HepG2 (cell line): Measurements from ENCODE around the gene NUFIP1. TPM values are rescaled to one million over a fixed set of nuclear protein-coding genes. Genes with fewer than 3 reads are reported as not detected.

Source experiments
- ATAC-seq: fragments of 200-7000 bp; cut with Tn5 transposase; 3 replicates; pipeline ENCODE4 v1.9.1; 2020; ENCODE audit warnings: mild to moderate bottlenecking, moderate library complexity
- BruUV-seq: library from RNA; stranded (reverse); fragments of 400-500 nt; replicated peaks from 2 replicates; lab custom pipeline; 2021; lab: Mats Ljungman, UMichigan
- CTCF ChIA-PET: fragments of 300-600 bp; formaldehyde crosslinking; extraction: SDS; loops from one replicate; lab custom pipeline; 2021; ENCODE audit warnings: low total read pairs, inconsistent platforms, low intra/inter-chr PET ratio; lab: Yijun Ruan, JAX
- POLR2A ChIA-PET: fragments of 350-600 bp; sonication (Branson Sonifier 250); formaldehyde crosslinking; loops from one replicate; lab custom pipeline; 2020; ENCODE audit warnings: antibody characterized with exemption, inconsistent platforms; lab: Yijun Ruan, JAX
- DNase-seq: peaks from one replicate; pipeline ENCODE4 v3.0.0-alpha.2; 2015; ENCODE audit warnings: low spot score
- FAIRE-seq: peaks from 3 replicates; lab custom pipeline; 2011; peaks lifted over from hg19 to GRCh38; lab: Jason Lieb, UNC
- H2AFZ ChIP-seq: one replicate; pipeline ENCODE4 v1.6.1; 2011; ENCODE audit warnings: low read length, inconsistent platforms
- H3K27ac ChIP-seq: fragments of 300-600 bp; 3 replicates; pipeline ENCODE4 v1.8.0; 2011; ENCODE audit warnings: mixed run types, mild to moderate bottlenecking, mixed read lengths, low read length, inconsistent platforms; ENCODE audit not compliant: insufficient read depth; ENCODE audit errors: extremely low read length
- H3K27me3 ChIP-seq, 2 experiments: fragments of 200-600 bp in 1 of 2; 2 replicates in 1 of 2; 3 replicates in 1 of 2; pipeline versions ENCODE4 v1.6.0 to v1.8.0; 2011; ENCODE audit warnings: low read length in 2 of 2, mild to moderate bottlenecking in 2 of 2, moderate library complexity in 2 of 2, inconsistent platforms in 1 of 2; ENCODE audit not compliant: insufficient read depth in 2 of 2, control insufficient read depth in 1 of 2
- H3K36me3 ChIP-seq, 2 experiments: fragments of 200-600 bp in 1 of 2; replicated peaks in 1 of 2; 2 replicates in 1 of 2; 3 replicates in 1 of 2; pipeline versions ENCODE4 v1.5.1 to v1.8.0; 2011; ENCODE audit warnings: low read length in 2 of 2, inconsistent platforms in 1 of 2; ENCODE audit not compliant: insufficient read depth in 2 of 2, control insufficient read depth in 1 of 2
- H3K4me1 ChIP-seq: 2 replicates; pipeline ENCODE4 v1.5.1; 2012; ENCODE audit warnings: low read length, inconsistent platforms; ENCODE audit not compliant: insufficient read depth
- H3K4me2 ChIP-seq: 2 replicates; pipeline ENCODE4 v1.6.0; 2011; ENCODE audit warnings: low read depth, low read length, inconsistent platforms
- H3K4me3 ChIP-seq, 3 experiments: fragments of 200-600 bp in 1 of 3; sonication (generic), shearing (Covaris generic) in 1 of 3; replicated peaks in 1 of 3; 2 replicates each; pipeline ENCODE4 v1.5.1; 2011 to 2016; ENCODE audit warnings: low read length in 3 of 3, inconsistent platforms in 2 of 3, low read depth in 2 of 3, mild to moderate bottlenecking in 2 of 3, control low read depth in 1 of 3, mixed read lengths in 1 of 3; ENCODE audit not compliant: insufficient read depth in 1 of 3
- H3K79me2 ChIP-seq: one replicate; pipeline ENCODE4 v1.6.1; 2011; ENCODE audit warnings: low read length, inconsistent platforms; ENCODE audit not compliant: insufficient read depth
- H3K9ac ChIP-seq: 2 replicates; pipeline ENCODE4 v1.6.0; 2011; ENCODE audit warnings: mild to moderate bottlenecking, low read depth, low read length, inconsistent platforms; ENCODE audit not compliant: insufficient read depth
- H3K9me3 ChIP-seq: 2 replicates; pipeline ENCODE4 v1.5.1; 2012; ENCODE audit warnings: mild to moderate bottlenecking, low read length
- H4K20me1 ChIP-seq: 2 replicates; pipeline ENCODE4 v1.6.0; 2011; ENCODE audit warnings: inconsistent platforms, mild to moderate bottlenecking, low read length, moderate library complexity; ENCODE audit not compliant: insufficient read depth
- CCAR2 ChIP-seq: fragments of 200-400 bp; formaldehyde crosslinking; optimal IDR thresholded peaks from 2 replicates; pipeline ENCODE3; 2018; ENCODE audit warnings: low read depth, mild to moderate bottlenecking, low read length, moderate library complexity
- FOSL2 ChIP-seq: sonication (generic); formaldehyde crosslinking; IDR thresholded peaks from 2 replicates; pipeline ENCODE4 v1.4.0; 2020; ENCODE audit warnings: missing genetic modification reagents
- MIXL1 ChIP-seq: IDR thresholded peaks from 2 replicates; pipeline ENCODE4 v1.6.1; 2016
- SNRNP70 ChIP-seq: fragments of 200-400 bp; formaldehyde crosslinking; IDR thresholded peaks from 2 replicates; pipeline ENCODE4 v1.6.1; 2017; ENCODE audit warnings: mild to moderate bottlenecking, low read depth, low read length, moderate library complexity
- YEATS4 ChIP-seq: sonication (generic); formaldehyde crosslinking; IDR thresholded peaks from 2 replicates; pipeline ENCODE4 v1.4.0; 2020; ENCODE audit warnings: missing genetic modification reagents, borderline replicate concordance
- ZHX1 ChIP-seq: sonication (generic); formaldehyde crosslinking; IDR thresholded peaks from 2 replicates; pipeline ENCODE4 v1.8.1; 2022; ENCODE audit warnings: low read depth, mild to moderate bottlenecking, missing genetic modification reagents
- WGBS: methylation state at CpG from one replicate; pipeline ENCODE4 v1.1.6; 2017; ENCODE audit warnings: low lambda C conversion rate; 5-methylcytosine and 5-hydroxymethylcytosine counted together
- in situ Hi-C: cut with HindIII; loops from 2 replicates; pipeline ENCODE4 v1.10.0; 2017; ENCODE audit warnings: low pct_unique_long_range_greater_than_20kb; ENCODE audit not compliant: extremely low pct_ligation_motif_present
- intact Hi-C: fragments of 100-400 bp; cut with micrococcal nuclease; formaldehyde crosslinking; loops from one replicate; pipeline ENCODE4 v1.10.0; 2022; ENCODE audit not compliant: unreplicated experiment
- polyA plus RNA-seq, 8 experiments: library from polyadenylated mRNA; depleted of rRNA in 3 of 8; stranded (reverse) in 7 of 8; unstranded in 1 of 8; fragments of >200 nt; fragmentation: Illumina TruSeq in 4 of 8; extraction: Trizol in 4 of 8; gene quantifications; 2 replicates each; pipeline versions ENCODE4 v1.2.1 to v1.2.3, GENCODE V29; 2011 to 2016; ENCODE audit warnings: low read depth in 4 of 8, missing spikeins in 1 of 8, mixed read lengths in 1 of 8; ENCODE audit not compliant: insufficient read depth in 1 of 8
- total RNA-seq, 5 experiments: library from RNA; depleted of rRNA; stranded (reverse); fragments of >200 nt; fragmentation: Illumina TruSeq; extraction: Trizol; gene quantifications; 2 replicates each; pipeline ENCODE4 v1.2.3, GENCODE V29; 2016; ENCODE audit warnings: low read depth in 1 of 5
- TF ChIP-seq, protein P1 (sequence below): sonication (generic); formaldehyde crosslinking; conservative IDR thresholded peaks from 2 replicates; pipeline ENCODE4 v1.8.0; 2022; ENCODE audit warnings: mild to moderate bottlenecking, moderate library complexity, missing genetic modification reagents

The NUFIP1 gene
- total and polyA plus RNA-seq, 2 of the 13 experiments (the other 11 are each of a cell fraction or from before 2014, with no cell fraction given): 1.9 to 10.3 TPM

DNA sequence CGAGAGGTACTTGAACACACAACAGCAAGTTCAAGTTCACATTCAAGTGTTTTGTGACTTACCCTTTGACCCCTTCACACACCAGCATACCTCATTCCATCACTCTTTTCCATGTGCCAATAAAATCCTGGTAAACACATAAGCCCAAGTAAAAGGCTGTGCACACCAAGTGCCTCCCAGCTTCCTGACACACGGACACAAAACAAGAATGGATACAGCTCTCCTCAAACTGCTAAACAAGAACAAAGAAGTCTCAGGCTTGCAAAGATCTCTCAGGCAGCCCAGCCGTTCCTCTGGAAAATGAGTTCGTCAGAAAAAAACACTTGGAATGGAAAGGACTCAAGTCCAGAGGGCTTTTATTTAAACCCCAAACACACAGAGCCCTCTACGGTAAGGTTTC is 83.7 kb downstream of the NUFIP1 start (continued):
- TF ChIP-seq ZHX1 (CRISPR knock-in tag) (no peak), SNRNP70 (no peak)

DNA sequence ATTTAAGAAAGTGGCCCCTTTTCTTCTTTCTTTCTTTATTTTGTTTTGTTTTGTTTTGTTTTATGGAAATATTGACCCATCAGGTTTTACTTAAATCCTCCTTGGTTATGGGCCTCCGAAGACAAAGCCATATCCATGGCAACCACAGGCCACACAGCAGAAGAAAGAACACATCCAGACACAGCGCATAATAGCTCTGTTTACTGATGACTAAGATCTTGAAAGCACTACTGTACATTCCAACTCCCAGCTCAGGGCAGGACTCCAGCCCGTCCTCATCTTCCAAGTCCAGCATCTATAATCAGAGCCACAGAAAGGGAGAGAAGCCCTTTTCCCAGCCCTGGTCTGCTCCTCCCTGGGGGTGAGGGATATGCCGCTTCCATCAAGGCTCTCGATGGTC is 84.3 kb downstream of the NUFIP1 start:
- POLR2A ChIA-PET: no interaction called here
- no TSS peak for BruUV-seq
- DNase-seq (no peak), FAIRE-seq (no peak), ATAC-seq (peak; percentile 53; the same call in 2 of the 3 replicates)
- no peaks in the 10 kb centered on the region for H3K79me2 ChIP-seq
- no peaks in the 10 kb centered on the region for H3K9me3 ChIP-seq
- H3K27ac ChIP-seq: no peak overlapping the region
- no peak for TF ChIP-seq YEATS4 (CRISPR knock-in tag)
- TF ChIP-seq FOSL2 (CRISPR knock-in tag): peak; percentile 25; the same call in 1 of the 2 replicates
- TF ChIP-seq MIXL1 (CRISPR knock-in tag): no peak
- TF ChIP-seq, protein P1, sequence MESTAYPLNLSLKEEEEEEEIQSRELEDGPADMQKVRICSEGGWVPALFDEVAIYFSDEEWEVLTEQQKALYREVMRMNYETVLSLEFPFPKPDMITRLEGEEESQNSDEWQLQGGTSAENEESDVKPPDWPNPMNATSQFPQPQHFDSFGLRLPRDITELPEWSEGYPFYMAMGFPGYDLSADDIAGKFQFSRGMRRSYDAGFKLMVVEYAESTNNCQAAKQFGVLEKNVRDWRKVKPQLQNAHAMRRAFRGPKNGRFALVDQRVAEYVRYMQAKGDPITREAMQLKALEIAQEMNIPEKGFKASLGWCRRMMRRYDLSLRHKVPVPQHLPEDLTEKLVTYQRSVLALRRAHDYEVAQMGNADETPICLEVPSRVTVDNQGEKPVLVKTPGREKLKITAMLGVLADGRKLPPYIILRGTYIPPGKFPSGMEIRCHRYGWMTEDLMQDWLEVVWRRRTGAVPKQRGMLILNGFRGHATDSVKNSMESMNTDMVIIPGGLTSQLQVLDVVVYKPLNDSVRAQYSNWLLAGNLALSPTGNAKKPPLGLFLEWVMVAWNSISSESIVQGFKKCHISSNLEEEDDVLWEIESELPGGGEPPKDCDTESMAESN: no peak
- TF ChIP-seq CCAR2: no peak
- WGBS: 33% methylated on average over 5 of the region's 5 CpGs
- in situ Hi-C loops: no loop called here
- no peak overlapping the region; the same call in 1 of the 2 replicates for H3K4me2 ChIP-seq
- no peak overlapping the region for H2AFZ ChIP-seq
- intact Hi-C loops: no loop called here
- H4K20me1 ChIP-seq: no peaks in the 10 kb centered on the region
- H3K36me3 ChIP-seq: no peaks in the 10 kb centered on the region
- H3K4me1 ChIP-seq: no peaks in the 10 kb centered on the region
- H3K4me3 ChIP-seq: no peak overlapping the region
- CTCF ChIA-PET: no interaction called here
- peaks cover 2 to 32% of the 10 kb centered on the region in 2 experiments; a peak in 3 of 5 replicates for H3K27me3 ChIP-seq
- H3K9ac ChIP-seq: no peak overlapping the region
